CD4-positive, alpha-beta memory T cell (primary cell): Measurements from ENCODE around the gene CEMIP2. TPM values are rescaled to one million over a fixed set of nuclear protein-coding genes. Genes with fewer than 3 reads are reported as not detected.

Experiments
- CTCF ChIA-PET: fragments of 350-600 bp; sonication (Branson Sonifier 250); formaldehyde crosslinking; loops from one replicate; lab custom pipeline; 2021; ENCODE audit warnings: inconsistent platforms; ENCODE audit not compliant: partially characterized antibody; lab: Charles Lee
- POLR2A ChIA-PET: fragments of 350-600 bp; sonication (Branson Sonifier 250); formaldehyde crosslinking; loops from one replicate; lab custom pipeline; 2021; ENCODE audit not compliant: partially characterized antibody; lab: Charles Lee
- DNase-seq, 5 donors: peaks; one replicate each; pipeline versions ENCODE4 v3.0.0 to v3.0.0-alpha.2; 2020 to 2022; ENCODE audit warnings: mixed read lengths in 1 of 5
- H3K27ac ChIP-seq: one replicate; pipeline ENCODE4 v1.7.0; 2013; ENCODE audit warnings: low read depth, low read length
- H3K27me3 ChIP-seq: 2 replicates; pipeline ENCODE4 v1.7.0; 2013; ENCODE audit warnings: mild to moderate bottlenecking, low read length, moderate library complexity; ENCODE audit not compliant: insufficient read depth
- H3K36me3 ChIP-seq: 2 replicates; pipeline ENCODE4 v1.7.0; 2013; ENCODE audit warnings: mild to moderate bottlenecking, low read length, moderate library complexity; ENCODE audit not compliant: insufficient read depth
- H3K4me1 ChIP-seq: 2 replicates; pipeline ENCODE4 v1.7.0; 2013; ENCODE audit warnings: mild to moderate bottlenecking, low read length, moderate library complexity; ENCODE audit not compliant: insufficient read depth
- H3K4me3 ChIP-seq, 2 donors: one replicate each; pipeline ENCODE4 v1.7.0; 2013; ENCODE audit warnings: low read length in 2 of 2, mild to moderate bottlenecking in 1 of 2
- H3K9me3 ChIP-seq, 2 donors: one replicate each; pipeline ENCODE4 v1.7.0; 2013; ENCODE audit warnings: low read length in 2 of 2, control low read depth in 1 of 2; ENCODE audit not compliant: control insufficient read depth in 1 of 2
- H3K27ac Mint-ChIP-seq, 7 donors: one replicate each; pipeline ENCODE4 v1.8.0; 2020 to 2021; ENCODE audit warnings: mixed read lengths in 7 of 7, mild to moderate bottlenecking in 6 of 7, inconsistent platforms in 3 of 7, moderate library complexity in 3 of 7
- H3K27me3 Mint-ChIP-seq, 2 donors: one replicate each; pipeline ENCODE4 v1.8.0; 2020 to 2021; ENCODE audit warnings: mixed read lengths in 2 of 2
- H3K36me3 Mint-ChIP-seq, 2 donors: one replicate each; pipeline ENCODE4 v1.8.0; 2020 to 2021; ENCODE audit warnings: mixed read lengths in 2 of 2, inconsistent platforms in 1 of 2, mild to moderate bottlenecking in 1 of 2
- H3K4me1 Mint-ChIP-seq, 4 donors: one replicate each; pipeline ENCODE4 v1.8.0; 2020 to 2021; ENCODE audit warnings: mixed read lengths in 4 of 4, mild to moderate bottlenecking in 1 of 4
- H3K4me3 Mint-ChIP-seq, 8 donors: one replicate each; pipeline ENCODE4 v1.8.0; 2020 to 2021; ENCODE audit warnings: mixed read lengths in 8 of 8, mild to moderate bottlenecking in 7 of 8, moderate library complexity in 6 of 8, inconsistent platforms in 3 of 8
- H3K9me3 Mint-ChIP-seq, 8 donors: one replicate each; pipeline ENCODE4 v1.8.0; 2020 to 2021; ENCODE audit warnings: mixed read lengths in 8 of 8, mild to moderate bottlenecking in 5 of 8, inconsistent platforms in 3 of 8, moderate library complexity in 1 of 8
- intact Hi-C: fragments of 100-400 bp; cut with micrococcal nuclease; formaldehyde crosslinking; loops from one replicate; pipeline ENCODE4 v1.15.1; 2023
- polyA plus RNA-seq, 2 donors: library from polyadenylated mRNA; unstranded; fragments of 300-500 nt; fragmentation: Illumina TruSeq; gene quantifications; one replicate each; pipeline ENCODE4 v1.2.3, GENCODE V29; 2021
- total RNA-seq, 2 experiments: library from RNA; stranded (reverse); gene quantifications; one replicate each; pipeline ENCODE4 v1.2.3, GENCODE V29; 2021

The CEMIP2 gene
- total and polyA plus RNA-seq, 4 experiments from 2014 or later: 10.0 to 89.4 (median 50.7) TPM

- Mint-ChIP-seq H3K4me1 (peaks cover 38 to 58% (median 47%) of the 10 kb centered on the region in 4 donors), H3K27ac (peak overlapping the region in 2 of 7 donors; percentile 0 to 51), H3K9me3 (no peaks in the 10 kb centered on the region), H3K27me3 (no peaks in the 10 kb centered on the region), H3K36me3 (peaks cover 12 to 25% of the 10 kb centered on the region in 2 donors), H3K4me3 (no peak overlapping the region)
- intact Hi-C loops: no loop called here
- no peaks in the 10 kb centered on the region for H3K9me3 ChIP-seq
- H3K36me3 ChIP-seq: no peaks in the 10 kb centered on the region
- no peak overlapping the region for H3K27ac ChIP-seq
- peaks cover 35% of the 10 kb centered on the region for H3K4me1 ChIP-seq
- ChIA-PET CTCF (interaction anchor here (0.6 to 5.6 kb wide), 6 partner anchors 12 to 87 kb away, joined by 3 to 31 read pairs (median 3); partner anchors contain the start of gene CEMIP2), POLR2A (interaction anchor here (0.8 to 2.5 kb wide), 3 partner anchors 16 to 86 kb away, joined by 3 to 10 read pairs (median 4); partner anchors contain the start of gene CEMIP2)
- no peak overlapping the region for H3K4me3 ChIP-seq
- DNase-seq: no peak
- no peaks in the 10 kb centered on the region for H3K27me3 ChIP-seq
Measured at GRCh38 chr9:71681708-71682272, 86.5 kb downstream of the CEMIP2 start.

- ChIA-PET CTCF (interaction anchor here (0.8 to 5.6 kb wide), 4 partner anchors 12 to 77 kb away, joined by 3 to 31 read pairs (median 4); no protein-coding TSS in a partner anchor), POLR2A (interaction anchor here (0.5 to 1.2 kb wide), 2 partner anchors 15 to 24 kb away, joined by 3 to 4 read pairs; no protein-coding TSS in a partner anchor)
- Histone ChIP-seq H3K4me3 (no peak overlapping the region), H3K27ac (no peak overlapping the region), H3K4me1 (peaks cover 30% of the 10 kb centered on the region), H3K9me3 (no peaks in the 10 kb centered on the region), H3K36me3 (no peaks in the 10 kb centered on the region), H3K27me3 (no peaks in the 10 kb centered on the region)
- Mint-ChIP-seq H3K27ac (peak overlapping the region in 1 of 7 donors; percentile 51), H3K4me3 (no peak overlapping the region), H3K36me3 (peaks cover 12 to 25% of the 10 kb centered on the region in 2 donors), H3K4me1 (peaks cover 35 to 52% (median 44%) of the 10 kb centered on the region in 4 donors), H3K9me3 (peaks cover 0 to 2% (median 0%) of the 10 kb centered on the region in 8 donors), H3K27me3 (no peaks in the 10 kb centered on the region)
- intact Hi-C loops: no loop called here
- DNase-seq: no peak
Measured at GRCh38 chr9:71681104-71681707, 87.1 kb downstream of the CEMIP2 start.

GRCh38 chr9:71680189-71680980 lies 87.9 kb downstream of the CEMIP2 start:
- Mint-ChIP-seq H3K27me3 (no peaks in the 10 kb centered on the region), H3K36me3 (peaks cover 8 to 25% of the 10 kb centered on the region in 2 donors), H3K4me3 (no peak overlapping the region), H3K4me1 (peaks cover 27 to 44% (median 36%) of the 10 kb centered on the region in 4 donors), H3K27ac (no peak overlapping the region), H3K9me3 (peaks cover 0 to 2% (median 0%) of the 10 kb centered on the region in 8 donors)
- CTCF ChIA-PET: interaction anchor here (1.2 kb wide), 1 partner anchor 28 kb away, joined by 4 read pairs; no protein-coding TSS in a partner anchor
- no peak overlapping the region for H3K4me3 ChIP-seq
- POLR2A ChIA-PET: interaction anchor here (1.3 kb wide), 1 partner anchor 103 kb away, joined by 3 read pairs; no protein-coding TSS in a partner anchor
- peaks cover 21% of the 10 kb centered on the region for H3K4me1 ChIP-seq
- no peak for DNase-seq
- no peaks in the 10 kb centered on the region for H3K36me3 ChIP-seq
- H3K27me3 ChIP-seq: no peaks in the 10 kb centered on the region
- no peaks in the 10 kb centered on the region for H3K9me3 ChIP-seq
- no peak overlapping the region for H3K27ac ChIP-seq
- intact Hi-C loops: no loop called here

- no peak overlapping the region for H3K4me3 Mint-ChIP-seq
- ChIA-PET CTCF (interaction anchor here (0.7 to 2.0 kb wide), 2 partner anchors 32 to 338 kb away, joined by 3 to 5 read pairs; no protein-coding TSS in a partner anchor), POLR2A (interaction anchor here (1.3 kb wide), 1 partner anchor 104 kb away, joined by 3 read pairs; no protein-coding TSS in a partner anchor)
- no peak for DNase-seq
- intact Hi-C loops: no loop called here
- peaks cover 7% of the 10 kb centered on the region for H3K4me1 ChIP-seq
- no peaks in the 10 kb centered on the region for H3K27me3 Mint-ChIP-seq
- no peaks in the 10 kb centered on the region for H3K36me3 ChIP-seq
- peaks cover 0 to 3% (median 0%) of the 10 kb centered on the region in 8 donors for H3K9me3 Mint-ChIP-seq
- H3K27me3 ChIP-seq: no peaks in the 10 kb centered on the region
- peaks cover 16 to 34% (median 25%) of the 10 kb centered on the region in 4 donors for H3K4me1 Mint-ChIP-seq
- H3K9me3 ChIP-seq: no peaks in the 10 kb centered on the region
- peaks cover 6 to 19% of the 10 kb centered on the region in 2 donors for H3K36me3 Mint-ChIP-seq
- no peak overlapping the region for H3K4me3 ChIP-seq
- peak overlapping the region in 2 of 7 donors; percentile 48 to 50 for H3K27ac Mint-ChIP-seq
- no peak overlapping the region for H3K27ac ChIP-seq
Measured at GRCh38 chr9:71678999-71679398, 89.3 kb downstream of the CEMIP2 start.

GRCh38 chr9:71677209-71677608 lies 91.1 kb downstream of the CEMIP2 start:
- POLR2A ChIA-PET: interaction anchor here (1.1 kb wide), 1 partner anchor 9 kb away, joined by 3 read pairs; no protein-coding TSS in a partner anchor
- no peak for DNase-seq
- intact Hi-C loops: no loop called here
- Histone ChIP-seq H3K4me3 (no peak overlapping the region), H3K4me1 (no peaks in the 10 kb centered on the region), H3K9me3 (no peaks in the 10 kb centered on the region), H3K27ac (no peak overlapping the region), H3K27me3 (no peaks in the 10 kb centered on the region), H3K36me3 (no peaks in the 10 kb centered on the region)
- CTCF ChIA-PET: interaction anchor here (0.7 to 2.0 kb wide), 2 partner anchors 21 to 30 kb away, joined by 3 to 5 read pairs; no protein-coding TSS in a partner anchor
- peaks cover 3 to 7% of the 10 kb centered on the region in 2 donors for H3K36me3 Mint-ChIP-seq
- H3K4me1 Mint-ChIP-seq: peaks cover 11 to 26% (median 18%) of the 10 kb centered on the region in 4 donors
- H3K27me3 Mint-ChIP-seq: no peaks in the 10 kb centered on the region
- H3K4me3 Mint-ChIP-seq: no peak overlapping the region
- H3K27ac Mint-ChIP-seq: peak overlapping the region in 1 of 7 donors; percentile 29
- H3K9me3 Mint-ChIP-seq: peaks cover 0 to 3% (median 0%) of the 10 kb centered on the region in 8 donors

GRCh38 chr9:71676460-71676859 lies 91.9 kb downstream of the CEMIP2 start:
- Mint-ChIP-seq H3K27ac (no peak overlapping the region), H3K27me3 (no peaks in the 10 kb centered on the region), H3K4me3 (no peak overlapping the region), H3K4me1 (peaks cover 10 to 22% (median 16%) of the 10 kb centered on the region in 4 donors), H3K36me3 (no peaks in the 10 kb centered on the region), H3K9me3 (peaks cover 0 to 3% (median 0%) of the 10 kb centered on the region in 8 donors)
- no peaks in the 10 kb centered on the region for H3K9me3 ChIP-seq
- H3K4me3 ChIP-seq: no peak overlapping the region
- DNase-seq: no peak
- no peaks in the 10 kb centered on the region for H3K4me1 ChIP-seq
- ChIA-PET POLR2A (interaction anchor here (2.3 kb wide), 1 partner anchor 8 kb away, joined by 11 read pairs; no protein-coding TSS in a partner anchor), CTCF (interaction anchor here (1.0 kb wide), 1 partner anchor 20 kb away, joined by 3 read pairs; no protein-coding TSS in a partner anchor)
- intact Hi-C loops: no loop called here
- no peaks in the 10 kb centered on the region for H3K27me3 ChIP-seq
- no peak overlapping the region for H3K27ac ChIP-seq
- H3K36me3 ChIP-seq: no peaks in the 10 kb centered on the region
